ENCODE data around the gene BIRC2.

DNA sequence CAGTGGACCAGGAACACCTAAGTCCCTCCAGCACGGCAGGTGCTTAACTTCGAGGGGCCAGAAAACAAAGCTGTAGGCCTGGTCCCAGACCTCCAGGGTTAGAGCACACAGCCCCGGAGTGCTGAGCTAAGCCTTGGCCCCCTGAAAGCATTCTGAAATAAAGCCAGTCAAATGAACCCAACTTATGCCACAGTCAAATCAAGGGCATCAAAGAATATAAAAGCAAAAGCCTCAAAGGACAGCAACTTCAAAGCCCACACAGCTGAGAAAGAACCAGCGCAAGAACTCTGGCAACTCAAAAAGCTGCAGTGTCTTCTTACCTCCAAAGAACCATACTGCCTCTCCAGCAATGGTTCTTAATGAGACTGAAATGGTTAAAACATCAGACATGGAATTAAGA lies 66.5 kb downstream of the BIRC2 start:
- TF ChIP-seq, protein P1, sequence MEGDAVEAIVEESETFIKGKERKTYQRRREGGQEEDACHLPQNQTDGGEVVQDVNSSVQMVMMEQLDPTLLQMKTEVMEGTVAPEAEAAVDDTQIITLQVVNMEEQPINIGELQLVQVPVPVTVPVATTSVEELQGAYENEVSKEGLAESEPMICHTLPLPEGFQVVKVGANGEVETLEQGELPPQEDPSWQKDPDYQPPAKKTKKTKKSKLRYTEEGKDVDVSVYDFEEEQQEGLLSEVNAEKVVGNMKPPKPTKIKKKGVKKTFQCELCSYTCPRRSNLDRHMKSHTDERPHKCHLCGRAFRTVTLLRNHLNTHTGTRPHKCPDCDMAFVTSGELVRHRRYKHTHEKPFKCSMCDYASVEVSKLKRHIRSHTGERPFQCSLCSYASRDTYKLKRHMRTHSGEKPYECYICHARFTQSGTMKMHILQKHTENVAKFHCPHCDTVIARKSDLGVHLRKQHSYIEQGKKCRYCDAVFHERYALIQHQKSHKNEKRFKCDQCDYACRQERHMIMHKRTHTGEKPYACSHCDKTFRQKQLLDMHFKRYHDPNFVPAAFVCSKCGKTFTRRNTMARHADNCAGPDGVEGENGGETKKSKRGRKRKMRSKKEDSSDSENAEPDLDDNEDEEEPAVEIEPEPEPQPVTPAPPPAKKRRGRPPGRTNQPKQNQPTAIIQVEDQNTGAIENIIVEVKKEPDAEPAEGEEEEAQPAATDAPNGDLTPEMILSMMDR (IDR thresholded peaks at IDR 0.05) = no peak
- TF ChIP-seq POLR2A (IDR thresholded peaks at IDR 0.05; ENCODE audit: low read depth) (no peak), EP300 (IDR thresholded peaks at IDR 0.05) (no peak), POLR2AphosphoS5 (IDR thresholded peaks at IDR 0.05) (no peak)
